ENCODE data around the gene LGALS13. TPM values are rescaled to one million over a fixed set of nuclear protein-coding genes. Genes with fewer than 3 reads are reported as not detected.

Gene LGALS13
- total and polyA plus RNA-seq, 2 donors (not counting 1 experiment from before 2014, with no cell fraction given): not detected

GRCh38 chr19:39603825-39604224 lies 1.5 kb downstream of the LGALS13 start:
- POLR2A ChIA-PET: no interaction called here
- Histone ChIP-seq H3K4me2 (replicated peaks; ENCODE audit: low read depth, low read length, poor library complexity, severe bottlenecking) (no peak overlapping the region), H3K27me3 (replicated peaks in 1 of 4; ENCODE audit: control extremely low read depth in 1 of 4, control insufficient read depth in 3 of 4, insufficient read depth in 4 of 4, low read length in 3 of 4) (peaks cover 0 to 11% (median 3%) of the 10 kb centered on the region in 4 experiments), H3K9me3 (ENCODE audit: control extremely low read depth in 1 of 3, control insufficient read depth in 2 of 3, insufficient read depth in 1 of 3, low read length in 2 of 3) (no peaks in the 10 kb centered on the region), H3K36me3 (replicated peaks in 1 of 2; ENCODE audit: control extremely low read depth in 1 of 2, control insufficient read depth in 1 of 2, extremely low read depth in 1 of 2, insufficient read depth in 2 of 2, low read length in 1 of 2) (no peaks in the 10 kb centered on the region), H4K20me1 (ENCODE audit: control insufficient read depth, insufficient read depth, low read length, poor library complexity, severe bottlenecking) (no peaks in the 10 kb centered on the region), H3K4me1 (ENCODE audit: control insufficient read depth in 2 of 2, insufficient read depth in 2 of 2, low read length in 2 of 2) (no peaks in the 10 kb centered on the region), H3K79me2 (ENCODE audit: control insufficient read depth, insufficient read depth, low read length) (no peaks in the 10 kb centered on the region), H3K4me3 (ENCODE audit: control extremely low read depth in 1 of 5, extremely low read depth in 1 of 5, insufficient read depth in 1 of 5, low read depth in 2 of 5, low read length in 4 of 5) (no peak overlapping the region), H3K9ac (ENCODE audit: low read length) (no peak overlapping the region), H2AFZ (ENCODE audit: insufficient read depth, low read depth, low read length, poor library complexity, severe bottlenecking) (no peak overlapping the region), H3K27ac (ENCODE audit: low read length in 2 of 2) (no peak overlapping the region)
- no peaks in the 10 kb centered on the region for H3K9me3 Mint-ChIP-seq (ENCODE audit: insufficient read depth)
- peaks cover 38% of the 10 kb centered on the region for H3K27me3 Mint-ChIP-seq
- no CpG with 5 or more reads among the region's 1 CpG for WGBS (ENCODE audit: insufficient coverage)
- no peaks in the 10 kb centered on the region for H3K4me1 Mint-ChIP-seq
- H3K27ac Mint-ChIP-seq: no peak overlapping the region
- intact Hi-C loops (cut with micrococcal nuclease): no loop called here
- no peak overlapping the region for H3K4me3 Mint-ChIP-seq
- TF ChIP-seq EZH2 (IDR thresholded peaks at IDR 0.05; ENCODE audit: borderline replicate concordance, insufficient read depth, low read depth, low read length, poor library complexity, severe bottlenecking) (no peak), CTCF (IDR thresholded peaks at IDR 0.05) (no peak)
- DNase-seq: no peak
- CTCF ChIA-PET: no interaction called here
- ATAC-seq (ENCODE audit: low read depth): no peak

- TF ChIP-seq EZH2 (IDR thresholded peaks at IDR 0.05; ENCODE audit: borderline replicate concordance, insufficient read depth, low read depth, low read length, poor library complexity, severe bottlenecking) (no peak), CTCF (IDR thresholded peaks at IDR 0.05) (no peak)
- Histone ChIP-seq H3K4me1 (ENCODE audit: control insufficient read depth in 2 of 2, insufficient read depth in 2 of 2, low read length in 2 of 2) (no peaks in the 10 kb centered on the region), H3K36me3 (replicated peaks in 1 of 2; ENCODE audit: control extremely low read depth in 1 of 2, control insufficient read depth in 1 of 2, extremely low read depth in 1 of 2, insufficient read depth in 2 of 2, low read length in 1 of 2) (no peaks in the 10 kb centered on the region), H3K27me3 (replicated peaks in 1 of 4; ENCODE audit: control extremely low read depth in 1 of 4, control insufficient read depth in 3 of 4, insufficient read depth in 4 of 4, low read length in 3 of 4) (no peaks in the 10 kb centered on the region), H2AFZ (ENCODE audit: insufficient read depth, low read depth, low read length, poor library complexity, severe bottlenecking) (no peak overlapping the region), H3K79me2 (ENCODE audit: control insufficient read depth, insufficient read depth, low read length) (no peaks in the 10 kb centered on the region), H3K4me2 (replicated peaks; ENCODE audit: low read depth, low read length, poor library complexity, severe bottlenecking) (no peak overlapping the region), H3K4me3 (ENCODE audit: control extremely low read depth in 1 of 5, extremely low read depth in 1 of 5, insufficient read depth in 1 of 5, low read depth in 2 of 5, low read length in 4 of 5) (no peak overlapping the region), H3K9me3 (ENCODE audit: control extremely low read depth in 1 of 3, control insufficient read depth in 2 of 3, insufficient read depth in 1 of 3, low read length in 2 of 3) (no peaks in the 10 kb centered on the region), H3K27ac (ENCODE audit: low read length in 2 of 2) (no peak overlapping the region), H4K20me1 (ENCODE audit: control insufficient read depth, insufficient read depth, low read length, poor library complexity, severe bottlenecking) (no peaks in the 10 kb centered on the region), H3K9ac (ENCODE audit: low read length) (no peak overlapping the region)
- ChIA-PET POLR2A (no interaction called here), CTCF (no interaction called here)
- no peak for DNase-seq
- no peak for ATAC-seq (ENCODE audit: low read depth)
- H3K9me3 Mint-ChIP-seq (ENCODE audit: insufficient read depth): no peaks in the 10 kb centered on the region
- 90% methylated on average over 3 of the region's 9 CpGs for WGBS (ENCODE audit: insufficient coverage)
- H3K4me3 Mint-ChIP-seq: no peak overlapping the region
- no peaks in the 10 kb centered on the region for H3K4me1 Mint-ChIP-seq
- peaks cover 23% of the 10 kb centered on the region for H3K27me3 Mint-ChIP-seq
- intact Hi-C loops (cut with micrococcal nuclease): no loop called here
- no peak overlapping the region for H3K27ac Mint-ChIP-seq
Measured at GRCh38 chr19:39607021-39607420, 4.7 kb downstream of the LGALS13 start.

Data from B cell (primary cell).